GM23338 (cell line): ENCODE measurements around the gene PCSK1. TPM values are rescaled to one million over a fixed set of nuclear protein-coding genes. Genes with fewer than 3 reads are reported as not detected.

ENCODE experiments used
- ATAC-seq: fragments of 200-7000 bp; cut with Tn5 transposase; 3 replicates; pipeline ENCODE4 v1.9.1; 2020
- DNase-seq: peaks from one replicate; pipeline ENCODE4 v3.0.0-alpha.2; 2015; ENCODE audit warnings: low spot score
- H2AFZ ChIP-seq: fragments of 200-600 bp; sonication (generic); 2 replicates; pipeline ENCODE4 v1.8.0; 2016; ENCODE audit warnings: antibody characterized with exemption, mild to moderate bottlenecking, moderate library complexity
- H3F3A ChIP-seq: fragments of 200-600 bp; sonication (generic); replicated peaks from 2 replicates; pipeline ENCODE4 v1.8.0; 2017; ENCODE audit warnings: antibody characterized with exemption, mixed run types, low read depth
- H3K27ac ChIP-seq: fragments of 200-600 bp; sonication (generic); 2 replicates; pipeline ENCODE4 v1.6.1; 2016; ENCODE audit warnings: low read depth
- H3K27me3 ChIP-seq: fragments of 200-600 bp; sonication (generic); 2 replicates; pipeline ENCODE4 v1.8.0; 2016; ENCODE audit warnings: mild to moderate bottlenecking, mixed run types, moderate library complexity; ENCODE audit not compliant: insufficient read depth
- H3K36me3 ChIP-seq: fragments of 200-600 bp; sonication (generic); 2 replicates; pipeline ENCODE4 v1.8.0; 2016; ENCODE audit warnings: mild to moderate bottlenecking; ENCODE audit not compliant: insufficient read depth
- H3K4me1 ChIP-seq: fragments of 200-600 bp; sonication (generic); 2 replicates; pipeline ENCODE4 v1.8.0; 2016; ENCODE audit warnings: mild to moderate bottlenecking, moderate library complexity; ENCODE audit not compliant: insufficient read depth
- H3K4me2 ChIP-seq: fragments of 200-600 bp; sonication (generic); 2 replicates; pipeline ENCODE4 v1.7.1; 2017; ENCODE audit warnings: mixed run types
- H3K4me3 ChIP-seq: fragments of 200-600 bp; sonication (generic); 2 replicates; pipeline ENCODE4 v1.6.1; 2016; ENCODE audit warnings: mixed run types
- H3K79me2 ChIP-seq: fragments of 200-600 bp; sonication (generic); replicated peaks from 2 replicates; pipeline ENCODE4 v1.8.0; 2017; ENCODE audit warnings: mild to moderate bottlenecking; ENCODE audit not compliant: insufficient read depth
- H3K9me2 ChIP-seq: fragments of 200-600 bp; sonication (generic); 2 replicates; pipeline ENCODE4 v1.8.0; 2017; ENCODE audit not compliant: insufficient read depth
- H4K20me1 ChIP-seq: fragments of 200-600 bp; sonication (generic); replicated peaks from 2 replicates; pipeline ENCODE4 v1.8.0; 2017; ENCODE audit warnings: mild to moderate bottlenecking; ENCODE audit not compliant: insufficient read depth
- H3K27ac Mint-ChIP-seq: 2 replicates; pipeline ENCODE4 v1.8.0; 2020; ENCODE audit warnings: inconsistent platforms, mild to moderate bottlenecking, moderate library complexity, mixed read lengths
- H3K27me3 Mint-ChIP-seq: 3 replicates; pipeline ENCODE4 v1.8.0; 2022; ENCODE audit warnings: low read depth, mild to moderate bottlenecking, moderate library complexity, mixed read lengths, inconsistent platforms; ENCODE audit not compliant: insufficient read depth, poor library complexity
- H3K36me3 Mint-ChIP-seq: 3 replicates; pipeline ENCODE4 v1.8.0; 2021; ENCODE audit warnings: low read depth, mild to moderate bottlenecking, inconsistent platforms, moderate library complexity, mixed read lengths
- H3K4me1 Mint-ChIP-seq: 3 replicates; pipeline ENCODE4 v1.8.0; 2020; ENCODE audit warnings: mild to moderate bottlenecking, inconsistent platforms, mixed read lengths
- H3K4me3 Mint-ChIP-seq: 3 replicates; pipeline ENCODE4 v1.8.0; 2021; ENCODE audit warnings: moderate library complexity, mild to moderate bottlenecking, inconsistent platforms, mixed read lengths
- H3K9me3 Mint-ChIP-seq: 3 replicates; pipeline ENCODE4 v1.8.0; 2020; ENCODE audit warnings: moderate library complexity, mild to moderate bottlenecking, inconsistent platforms, mixed read lengths
- CREB1 ChIP-seq: fragments of 250-450 bp; sonication (Bioruptor Pico); IDR thresholded peaks from 2 replicates; pipeline ENCODE4 v1.5.0; 2020; ENCODE audit warnings: low read depth, mild to moderate bottlenecking, moderate library complexity
- EZH2 ChIP-seq: fragments of 200-600 bp; sonication (generic); IDR thresholded peaks from one replicate; pipeline ENCODE4 v1.8.0; 2017; ENCODE audit warnings: antibody characterized with exemption, mild to moderate bottlenecking, low read depth; ENCODE audit not compliant: unreplicated experiment
- JUNB ChIP-seq: IDR thresholded peaks from one replicate; pipeline ENCODE4 v1.6.1; 2016; ENCODE audit warnings: antibody characterized with exemption; ENCODE audit not compliant: unreplicated experiment
- NANOG ChIP-seq: IDR thresholded peaks from 2 replicates; pipeline ENCODE4 v1.6.1; 2016; ENCODE audit warnings: antibody characterized with exemption, borderline replicate concordance
- POLR2AphosphoS5 ChIP-seq: IDR thresholded peaks from 2 replicates; pipeline ENCODE4 v1.6.1; 2016; ENCODE audit warnings: antibody characterized with exemption, low read depth
- STAT1 ChIP-seq: IDR thresholded peaks from one replicate; pipeline ENCODE4 v1.6.1; 2016; ENCODE audit warnings: antibody characterized with exemption; ENCODE audit not compliant: unreplicated experiment
- ZNF114 ChIP-seq: fragments of 250-450 bp; sonication (Bioruptor Pico); IDR thresholded peaks from 2 replicates; pipeline ENCODE4 v1.5.0; 2020; ENCODE audit warnings: mild to moderate bottlenecking, moderate library complexity
- ZNF331 ChIP-seq: fragments of 250-450 bp; sonication (Bioruptor Pico); IDR thresholded peaks from 2 replicates; pipeline ENCODE4 v1.5.0; 2020; ENCODE audit warnings: low read depth, mild to moderate bottlenecking, moderate library complexity
- polyA plus RNA-seq: library from polyadenylated mRNA; unstranded; fragments of >200 nt; fragmentation: Nextera tagmentation; extraction: Ambion mirVana; gene quantifications from 2 replicates; pipeline ENCODE4 v1.2.1, GENCODE V29; 2016
- total RNA-seq: library from RNA; depleted of rRNA; stranded (reverse); fragments of >200 nt; shearing (Covaris generic); gene quantifications from 2 replicates; pipeline ENCODE4 v1.2.3, GENCODE V29; 2014
- TF ChIP-seq, protein P1 (sequence below), 2 experiments: fragments of 200-600 bp in 1 of 2; sonication (generic) in 1 of 2; conservative IDR thresholded peaks; 2 replicates each; pipeline versions ENCODE4 v1.5.1 to v1.6.1; 2016 to 2017; ENCODE audit warnings: antibody characterized with exemption in 2 of 2, low read depth in 2 of 2, mild to moderate bottlenecking in 2 of 2, moderate library complexity in 1 of 2
- TF ChIP-seq, protein P2 (sequence below): fragments of 250-450 bp; sonication (Bioruptor Pico); IDR thresholded peaks from 2 replicates; pipeline ENCODE4 v1.5.0; 2020; ENCODE audit warnings: mild to moderate bottlenecking, moderate library complexity
- TF ChIP-seq, protein P3 (sequence below): IDR thresholded peaks from one replicate; pipeline ENCODE4 v1.6.1; 2018; ENCODE audit warnings: antibody characterized with exemption; ENCODE audit not compliant: unreplicated experiment
- TF ChIP-seq, protein P4 (sequence below): IDR thresholded peaks from 2 replicates; pipeline ENCODE4 v1.6.1; 2016; ENCODE audit warnings: antibody characterized with exemption

Gene PCSK1
- total and polyA plus RNA-seq, 2 experiments from 2014 or later, result 2.3 to 2.7 TPM

DNA sequence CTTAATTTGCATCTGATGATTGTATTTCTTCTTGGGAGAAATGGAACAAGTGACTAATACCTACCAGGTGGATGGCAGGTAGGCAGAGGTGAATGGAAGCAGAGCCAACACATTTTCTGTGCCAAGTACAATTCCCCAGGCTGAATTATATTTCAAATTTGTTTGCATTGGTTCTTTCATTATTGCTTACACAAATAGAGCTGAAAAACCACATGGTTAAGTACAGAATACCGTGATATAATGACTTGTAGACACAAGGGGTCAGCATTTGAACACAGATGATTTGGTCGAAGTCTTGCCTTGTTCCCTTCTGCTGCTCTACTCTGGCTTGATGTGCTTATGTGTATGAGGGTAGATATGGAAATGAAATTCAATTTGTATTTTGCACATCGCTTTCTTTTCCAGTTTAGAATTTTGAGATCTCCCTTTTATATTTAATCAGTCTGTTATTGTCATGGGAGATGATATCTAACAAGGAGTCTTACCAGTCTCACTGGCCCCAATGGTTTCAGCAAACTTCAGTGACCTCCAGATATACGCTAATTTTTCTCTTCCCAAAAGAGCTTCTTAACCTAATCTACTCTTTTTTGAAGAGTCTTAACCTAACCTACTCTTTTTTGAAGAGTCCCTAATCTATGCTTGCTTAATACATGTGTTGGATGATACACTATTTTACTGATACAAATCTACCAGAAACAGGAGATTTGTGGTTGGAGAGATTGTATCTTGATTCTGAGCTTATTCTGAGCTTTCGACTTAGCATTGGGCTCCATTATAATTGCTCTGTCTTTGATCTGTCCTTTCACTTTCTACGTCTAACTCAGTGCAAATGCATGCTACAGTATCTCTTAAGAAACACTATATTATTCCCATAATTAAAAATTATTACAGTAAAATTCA is 88.1 kb downstream of the PCSK1 start (continued):
- TF ChIP-seq, protein P1, sequence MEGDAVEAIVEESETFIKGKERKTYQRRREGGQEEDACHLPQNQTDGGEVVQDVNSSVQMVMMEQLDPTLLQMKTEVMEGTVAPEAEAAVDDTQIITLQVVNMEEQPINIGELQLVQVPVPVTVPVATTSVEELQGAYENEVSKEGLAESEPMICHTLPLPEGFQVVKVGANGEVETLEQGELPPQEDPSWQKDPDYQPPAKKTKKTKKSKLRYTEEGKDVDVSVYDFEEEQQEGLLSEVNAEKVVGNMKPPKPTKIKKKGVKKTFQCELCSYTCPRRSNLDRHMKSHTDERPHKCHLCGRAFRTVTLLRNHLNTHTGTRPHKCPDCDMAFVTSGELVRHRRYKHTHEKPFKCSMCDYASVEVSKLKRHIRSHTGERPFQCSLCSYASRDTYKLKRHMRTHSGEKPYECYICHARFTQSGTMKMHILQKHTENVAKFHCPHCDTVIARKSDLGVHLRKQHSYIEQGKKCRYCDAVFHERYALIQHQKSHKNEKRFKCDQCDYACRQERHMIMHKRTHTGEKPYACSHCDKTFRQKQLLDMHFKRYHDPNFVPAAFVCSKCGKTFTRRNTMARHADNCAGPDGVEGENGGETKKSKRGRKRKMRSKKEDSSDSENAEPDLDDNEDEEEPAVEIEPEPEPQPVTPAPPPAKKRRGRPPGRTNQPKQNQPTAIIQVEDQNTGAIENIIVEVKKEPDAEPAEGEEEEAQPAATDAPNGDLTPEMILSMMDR (conservative IDR thresholded peaks at IDR 0.05; ENCODE audit: low read depth in 2 of 2), result peak; percentile 79 to 91

DNA sequence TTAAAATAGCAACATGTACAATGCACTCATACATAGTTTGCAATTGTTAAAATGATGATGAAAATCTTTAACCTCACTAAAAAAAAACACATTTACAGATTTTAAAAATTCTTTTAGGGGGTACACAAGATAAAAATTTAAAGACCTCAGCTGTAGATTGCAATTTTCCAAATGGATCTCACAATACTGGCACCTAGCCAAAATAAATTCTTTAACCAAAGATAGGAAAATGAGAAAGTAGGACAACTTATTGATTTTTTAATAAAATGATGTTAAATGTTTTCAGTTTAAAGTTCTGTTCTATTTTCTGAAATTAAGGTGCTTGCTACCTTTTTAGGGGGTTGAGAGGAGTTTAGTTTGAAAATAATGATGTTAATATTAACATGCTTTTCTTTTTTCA is 90.0 kb downstream of the PCSK1 start:
- no peak overlapping the region for H3K27ac Mint-ChIP-seq
- H3K9me3 Mint-ChIP-seq, result no peaks in the 10 kb centered on the region
- no peaks in the 10 kb centered on the region for H3K27me3 Mint-ChIP-seq
- H3K9me2 ChIP-seq, result 0 out of 2 replicates have a peak, but pooled peaks cover 2% of the 10 kb centered on the region
- no peak overlapping the region for H2AFZ ChIP-seq
- ATAC-seq (no peak), DNase-seq (no peak)
- no peak overlapping the region for H3K4me3 Mint-ChIP-seq
- no peaks in the 10 kb centered on the region for H3F3A ChIP-seq
- no peaks in the 10 kb centered on the region for H3K36me3 ChIP-seq
- H3K27me3 ChIP-seq, result no peaks in the 10 kb centered on the region
- H3K4me2 ChIP-seq, result no peak overlapping the region
- no peaks in the 10 kb centered on the region for H3K79me2 ChIP-seq
- H3K4me1 ChIP-seq, result no peaks in the 10 kb centered on the region; the same call in 1 of the 2 replicates
- no peak overlapping the region for H3K4me3 ChIP-seq
- no peaks in the 10 kb centered on the region for H4K20me1 ChIP-seq
- peaks cover 9% of the 10 kb centered on the region; the same call in 2 of the 3 replicates for H3K4me1 Mint-ChIP-seq
- H3K36me3 Mint-ChIP-seq, result no peaks in the 10 kb centered on the region
- no peak overlapping the region for H3K27ac ChIP-seq
- TF ChIP-seq, protein P2, sequence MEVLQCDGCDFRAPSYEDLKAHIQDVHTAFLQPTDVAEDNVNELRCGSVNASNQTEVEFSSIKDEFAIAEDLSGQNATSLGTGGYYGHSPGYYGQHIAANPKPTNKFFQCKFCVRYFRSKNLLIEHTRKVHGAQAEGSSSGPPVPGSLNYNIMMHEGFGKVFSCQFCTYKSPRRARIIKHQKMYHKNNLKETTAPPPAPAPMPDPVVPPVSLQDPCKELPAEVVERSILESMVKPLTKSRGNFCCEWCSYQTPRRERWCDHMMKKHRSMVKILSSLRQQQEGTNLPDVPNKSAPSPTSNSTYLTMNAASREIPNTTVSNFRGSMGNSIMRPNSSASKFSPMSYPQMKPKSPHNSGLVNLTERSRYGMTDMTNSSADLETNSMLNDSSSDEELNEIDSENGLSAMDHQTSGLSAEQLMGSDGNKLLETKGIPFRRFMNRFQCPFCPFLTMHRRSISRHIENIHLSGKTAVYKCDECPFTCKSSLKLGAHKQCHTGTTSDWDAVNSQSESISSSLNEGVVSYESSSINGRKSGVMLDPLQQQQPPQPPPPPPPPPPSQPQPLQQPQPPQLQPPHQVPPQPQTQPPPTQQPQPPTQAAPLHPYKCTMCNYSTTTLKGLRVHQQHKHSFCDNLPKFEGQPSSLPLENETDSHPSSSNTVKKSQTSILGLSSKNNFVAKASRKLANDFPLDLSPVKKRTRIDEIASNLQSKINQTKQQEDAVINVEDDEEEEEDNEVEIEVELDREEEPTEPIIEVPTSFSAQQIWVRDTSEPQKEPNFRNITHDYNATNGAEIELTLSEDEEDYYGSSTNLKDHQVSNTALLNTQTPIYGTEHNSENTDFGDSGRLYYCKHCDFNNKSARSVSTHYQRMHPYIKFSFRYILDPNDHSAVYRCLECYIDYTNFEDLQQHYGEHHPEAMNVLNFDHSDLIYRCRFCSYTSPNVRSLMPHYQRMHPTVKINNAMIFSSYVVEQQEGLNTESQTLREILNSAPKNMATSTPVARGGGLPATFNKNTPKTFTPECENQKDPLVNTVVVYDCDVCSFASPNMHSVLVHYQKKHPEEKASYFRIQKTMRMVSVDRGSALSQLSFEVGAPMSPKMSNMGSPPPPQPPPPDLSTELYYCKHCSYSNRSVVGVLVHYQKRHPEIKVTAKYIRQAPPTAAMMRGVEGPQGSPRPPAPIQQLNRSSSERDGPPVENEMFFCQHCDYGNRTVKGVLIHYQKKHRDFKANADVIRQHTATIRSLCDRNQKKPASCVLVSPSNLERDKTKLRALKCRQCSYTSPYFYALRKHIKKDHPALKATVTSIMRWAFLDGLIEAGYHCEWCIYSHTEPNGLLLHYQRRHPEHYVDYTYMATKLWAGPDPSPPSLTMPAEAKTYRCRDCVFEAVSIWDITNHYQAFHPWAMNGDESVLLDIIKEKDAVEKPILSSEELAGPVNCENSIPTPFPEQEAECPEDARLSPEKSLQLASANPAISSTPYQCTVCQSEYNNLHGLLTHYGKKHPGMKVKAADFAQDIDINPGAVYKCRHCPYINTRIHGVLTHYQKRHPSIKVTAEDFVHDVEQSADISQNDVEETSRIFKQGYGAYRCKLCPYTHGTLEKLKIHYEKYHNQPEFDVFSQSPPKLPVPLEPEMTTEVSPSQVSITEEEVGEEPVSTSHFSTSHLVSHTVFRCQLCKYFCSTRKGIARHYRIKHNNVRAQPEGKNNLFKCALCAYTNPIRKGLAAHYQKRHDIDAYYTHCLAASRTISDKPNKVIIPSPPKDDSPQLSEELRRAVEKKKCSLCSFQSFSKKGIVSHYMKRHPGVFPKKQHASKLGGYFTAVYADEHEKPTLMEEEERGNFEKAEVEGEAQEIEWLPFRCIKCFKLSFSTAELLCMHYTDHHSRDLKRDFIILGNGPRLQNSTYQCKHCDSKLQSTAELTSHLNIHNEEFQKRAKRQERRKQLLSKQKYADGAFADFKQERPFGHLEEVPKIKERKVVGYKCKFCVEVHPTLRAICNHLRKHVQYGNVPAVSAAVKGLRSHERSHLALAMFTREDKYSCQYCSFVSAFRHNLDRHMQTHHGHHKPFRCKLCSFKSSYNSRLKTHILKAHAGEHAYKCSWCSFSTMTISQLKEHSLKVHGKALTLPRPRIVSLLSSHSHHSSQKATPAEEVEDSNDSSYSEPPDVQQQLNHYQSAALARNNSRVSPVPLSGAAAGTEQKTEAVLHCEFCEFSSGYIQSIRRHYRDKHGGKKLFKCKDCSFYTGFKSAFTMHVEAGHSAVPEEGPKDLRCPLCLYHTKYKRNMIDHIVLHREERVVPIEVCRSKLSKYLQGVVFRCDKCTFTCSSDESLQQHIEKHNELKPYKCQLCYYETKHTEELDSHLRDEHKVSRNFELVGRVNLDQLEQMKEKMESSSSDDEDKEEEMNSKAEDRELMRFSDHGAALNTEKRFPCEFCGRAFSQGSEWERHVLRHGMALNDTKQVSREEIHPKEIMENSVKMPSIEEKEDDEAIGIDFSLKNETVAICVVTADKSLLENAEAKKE (CRISPR knock-in tag), result no peak
- no peak for TF ChIP-seq NANOG
- TF ChIP-seq ZNF114, result no peak
- no peak for TF ChIP-seq ZNF331 (CRISPR knock-in tag)
- TF ChIP-seq STAT1, result no peak
- TF ChIP-seq, protein P3, sequence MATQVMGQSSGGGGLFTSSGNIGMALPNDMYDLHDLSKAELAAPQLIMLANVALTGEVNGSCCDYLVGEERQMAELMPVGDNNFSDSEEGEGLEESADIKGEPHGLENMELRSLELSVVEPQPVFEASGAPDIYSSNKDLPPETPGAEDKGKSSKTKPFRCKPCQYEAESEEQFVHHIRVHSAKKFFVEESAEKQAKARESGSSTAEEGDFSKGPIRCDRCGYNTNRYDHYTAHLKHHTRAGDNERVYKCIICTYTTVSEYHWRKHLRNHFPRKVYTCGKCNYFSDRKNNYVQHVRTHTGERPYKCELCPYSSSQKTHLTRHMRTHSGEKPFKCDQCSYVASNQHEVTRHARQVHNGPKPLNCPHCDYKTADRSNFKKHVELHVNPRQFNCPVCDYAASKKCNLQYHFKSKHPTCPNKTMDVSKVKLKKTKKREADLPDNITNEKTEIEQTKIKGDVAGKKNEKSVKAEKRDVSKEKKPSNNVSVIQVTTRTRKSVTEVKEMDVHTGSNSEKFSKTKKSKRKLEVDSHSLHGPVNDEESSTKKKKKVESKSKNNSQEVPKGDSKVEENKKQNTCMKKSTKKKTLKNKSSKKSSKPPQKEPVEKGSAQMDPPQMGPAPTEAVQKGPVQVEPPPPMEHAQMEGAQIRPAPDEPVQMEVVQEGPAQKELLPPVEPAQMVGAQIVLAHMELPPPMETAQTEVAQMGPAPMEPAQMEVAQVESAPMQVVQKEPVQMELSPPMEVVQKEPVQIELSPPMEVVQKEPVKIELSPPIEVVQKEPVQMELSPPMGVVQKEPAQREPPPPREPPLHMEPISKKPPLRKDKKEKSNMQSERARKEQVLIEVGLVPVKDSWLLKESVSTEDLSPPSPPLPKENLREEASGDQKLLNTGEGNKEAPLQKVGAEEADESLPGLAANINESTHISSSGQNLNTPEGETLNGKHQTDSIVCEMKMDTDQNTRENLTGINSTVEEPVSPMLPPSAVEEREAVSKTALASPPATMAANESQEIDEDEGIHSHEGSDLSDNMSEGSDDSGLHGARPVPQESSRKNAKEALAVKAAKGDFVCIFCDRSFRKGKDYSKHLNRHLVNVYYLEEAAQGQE, result no peak
- TF ChIP-seq, protein P4, sequence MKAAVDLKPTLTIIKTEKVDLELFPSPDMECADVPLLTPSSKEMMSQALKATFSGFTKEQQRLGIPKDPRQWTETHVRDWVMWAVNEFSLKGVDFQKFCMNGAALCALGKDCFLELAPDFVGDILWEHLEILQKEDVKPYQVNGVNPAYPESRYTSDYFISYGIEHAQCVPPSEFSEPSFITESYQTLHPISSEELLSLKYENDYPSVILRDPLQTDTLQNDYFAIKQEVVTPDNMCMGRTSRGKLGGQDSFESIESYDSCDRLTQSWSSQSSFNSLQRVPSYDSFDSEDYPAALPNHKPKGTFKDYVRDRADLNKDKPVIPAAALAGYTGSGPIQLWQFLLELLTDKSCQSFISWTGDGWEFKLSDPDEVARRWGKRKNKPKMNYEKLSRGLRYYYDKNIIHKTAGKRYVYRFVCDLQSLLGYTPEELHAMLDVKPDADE, result no peak
- TF ChIP-seq JUNB, result no peak
- no peak for TF ChIP-seq POLR2AphosphoS5
- TF ChIP-seq CREB1 (CRISPR knock-in tag), result no peak
- TF ChIP-seq EZH2, result no peak
